B cell (primary cell): ENCODE data around the gene HOOK2.

ENCODE experiments used
- EZH2 ChIP-seq: IDR thresholded peaks from 2 replicates; pipeline ENCODE4 v1.6.1; 2012; ENCODE audit warnings: borderline replicate concordance, low read depth, mild to moderate bottlenecking, moderate library complexity, low read length; ENCODE audit not compliant: insufficient read depth, poor library complexity, severe bottlenecking
- TF ChIP-seq, protein P1 (sequence below): fragments of 200-600 bp; IDR thresholded peaks from one replicate; pipeline ENCODE4 v1.8.0; 2022; ENCODE audit warnings: antibody characterized with exemption, mild to moderate bottlenecking

DNA sequence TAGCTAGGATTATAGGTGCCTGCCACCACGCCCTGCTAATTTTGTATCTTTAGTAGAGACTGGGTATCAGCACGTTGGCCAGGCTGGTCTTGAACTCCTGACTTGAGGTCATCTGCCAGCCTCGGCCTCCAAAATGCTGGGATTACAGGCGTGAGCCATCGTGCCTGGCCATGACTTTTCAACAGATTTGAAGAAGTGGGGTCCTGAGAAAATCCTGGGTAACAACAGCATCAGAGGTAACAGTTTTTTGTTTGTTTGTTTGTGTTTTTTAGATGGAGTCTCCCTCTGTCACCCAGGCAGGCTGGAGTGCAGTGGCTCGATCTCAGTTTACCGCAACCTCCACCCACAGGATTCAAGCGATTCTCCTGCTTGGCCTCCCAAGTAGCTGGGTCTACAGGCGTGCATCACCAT lies 19.6 kb upstream of the HOOK2 start:
- TF ChIP-seq, protein P1, sequence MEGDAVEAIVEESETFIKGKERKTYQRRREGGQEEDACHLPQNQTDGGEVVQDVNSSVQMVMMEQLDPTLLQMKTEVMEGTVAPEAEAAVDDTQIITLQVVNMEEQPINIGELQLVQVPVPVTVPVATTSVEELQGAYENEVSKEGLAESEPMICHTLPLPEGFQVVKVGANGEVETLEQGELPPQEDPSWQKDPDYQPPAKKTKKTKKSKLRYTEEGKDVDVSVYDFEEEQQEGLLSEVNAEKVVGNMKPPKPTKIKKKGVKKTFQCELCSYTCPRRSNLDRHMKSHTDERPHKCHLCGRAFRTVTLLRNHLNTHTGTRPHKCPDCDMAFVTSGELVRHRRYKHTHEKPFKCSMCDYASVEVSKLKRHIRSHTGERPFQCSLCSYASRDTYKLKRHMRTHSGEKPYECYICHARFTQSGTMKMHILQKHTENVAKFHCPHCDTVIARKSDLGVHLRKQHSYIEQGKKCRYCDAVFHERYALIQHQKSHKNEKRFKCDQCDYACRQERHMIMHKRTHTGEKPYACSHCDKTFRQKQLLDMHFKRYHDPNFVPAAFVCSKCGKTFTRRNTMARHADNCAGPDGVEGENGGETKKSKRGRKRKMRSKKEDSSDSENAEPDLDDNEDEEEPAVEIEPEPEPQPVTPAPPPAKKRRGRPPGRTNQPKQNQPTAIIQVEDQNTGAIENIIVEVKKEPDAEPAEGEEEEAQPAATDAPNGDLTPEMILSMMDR, result no peak
- TF ChIP-seq EZH2, result no peak
